LoVo (cell line): ENCODE results near the gene RBP3.

Experiments
- DNase-seq: peaks from one replicate; pipeline ENCODE4 v3.0.0-alpha.2; 2016; ENCODE audit warnings: low spot score

Gene RBP3

DNA sequence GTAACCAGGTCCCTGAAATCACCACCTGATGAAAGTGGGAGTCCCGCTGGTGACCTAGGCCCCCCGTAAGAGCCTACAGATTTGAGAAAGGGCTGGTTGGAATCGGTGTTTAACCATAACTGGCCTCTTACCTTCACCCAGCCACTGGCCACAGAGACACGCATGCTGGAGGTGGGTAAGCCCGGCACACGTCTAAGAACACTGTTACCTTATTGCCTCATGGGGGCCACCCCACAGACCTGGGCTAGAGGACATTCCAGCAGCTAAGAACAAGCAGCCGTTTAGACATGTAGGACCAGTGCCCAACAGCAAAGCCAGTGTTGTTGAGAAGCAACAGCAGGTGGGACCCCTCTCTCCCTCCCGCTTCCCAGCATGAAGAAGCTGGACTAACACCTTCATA lies 28.4 kb upstream of the RBP3 start:
- no peak for DNase-seq

DNA sequence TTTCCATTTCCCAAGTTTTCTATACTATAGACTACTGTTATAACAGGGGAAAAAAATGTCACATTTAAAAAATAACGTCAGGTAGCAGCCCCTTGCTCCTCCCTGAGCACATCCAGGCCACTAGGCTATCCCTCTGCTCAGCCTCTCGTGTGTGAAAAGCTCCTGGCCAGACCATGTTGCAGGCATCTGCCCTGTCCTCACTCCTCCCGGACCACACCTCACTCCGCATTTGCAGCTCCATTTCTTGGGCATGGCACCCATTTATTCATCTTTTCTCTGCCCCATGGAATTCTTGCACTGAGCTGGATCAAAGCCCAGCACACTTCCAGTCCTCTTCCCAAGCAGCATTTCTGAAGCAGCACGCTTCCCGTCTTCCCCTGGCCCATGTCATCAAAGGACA lies 27.4 kb upstream of the RBP3 start:
- DNase-seq, result no peak

DNA sequence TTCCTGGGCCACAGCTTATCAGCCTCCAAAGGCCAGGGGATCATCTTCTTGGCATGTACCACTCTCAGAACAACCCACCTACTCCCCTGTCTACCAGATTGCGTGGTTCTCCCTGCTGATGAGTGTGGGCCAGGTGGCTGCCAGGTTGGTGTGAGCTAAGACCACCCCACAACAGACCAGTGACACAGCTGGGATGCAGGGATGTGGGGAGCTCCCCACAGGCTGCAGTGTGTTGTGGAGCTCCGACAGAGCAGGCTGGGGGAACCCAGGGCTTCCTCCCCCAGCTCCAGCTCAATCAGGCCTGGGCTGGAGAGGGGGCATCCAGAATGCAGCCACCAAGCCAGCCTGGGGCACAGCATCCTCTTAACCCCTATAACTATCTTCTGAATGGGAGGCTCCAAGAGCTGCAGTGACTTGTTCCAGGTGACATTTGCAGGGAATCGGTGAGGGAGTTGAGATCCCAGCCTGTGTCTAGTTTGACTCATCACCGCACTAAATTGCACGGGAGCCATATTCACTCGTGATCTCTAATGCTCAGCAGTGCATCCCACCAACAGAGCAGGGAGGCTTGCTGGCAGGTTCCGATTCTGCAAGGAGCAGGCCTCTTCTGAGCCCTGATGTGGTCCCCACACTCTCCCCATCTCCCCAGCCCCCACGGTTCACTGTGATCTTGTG lies 26.5 kb upstream of the RBP3 start:
- DNase-seq, result no peak

DNA sequence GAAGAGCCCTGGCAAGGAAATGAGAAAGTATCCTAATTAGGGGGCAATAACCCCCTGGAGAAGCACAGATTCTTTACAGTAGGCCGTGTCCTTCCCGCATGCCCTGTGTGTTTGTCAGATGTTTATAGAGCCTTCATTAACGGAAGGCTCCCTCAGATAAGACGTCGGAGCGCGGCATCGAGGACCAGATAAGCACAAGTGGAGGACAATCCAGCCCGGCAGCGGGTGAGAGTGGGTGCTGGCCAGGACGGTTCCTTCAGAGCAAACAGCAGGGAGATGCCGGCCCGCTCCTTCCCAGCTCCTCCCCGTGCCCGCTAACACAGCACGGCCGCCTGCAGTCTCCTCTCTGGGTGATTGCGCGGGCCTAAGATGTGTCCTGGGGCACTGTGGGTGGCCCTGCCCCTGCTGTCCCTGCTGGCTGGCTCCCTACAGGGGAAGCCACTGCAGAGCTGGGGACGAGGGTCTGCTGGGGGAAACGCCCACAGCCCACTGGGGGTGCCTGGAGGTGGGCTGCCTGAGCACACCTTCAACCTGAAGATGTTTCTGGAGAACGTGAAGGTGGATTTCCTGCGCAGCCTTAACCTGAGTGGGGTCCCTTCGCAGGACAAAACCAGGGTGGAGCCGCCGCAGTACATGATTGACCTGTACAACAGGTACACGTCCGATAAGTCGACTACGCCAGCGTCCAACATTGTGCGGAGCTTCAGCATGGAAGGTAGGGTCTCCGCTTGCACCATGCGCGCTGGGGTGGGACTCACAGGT lies 25.7 kb upstream of the RBP3 start, which contains the start of gene GDF2:
Gene GDF2 (plus strand): TSS at position 155 of the 762 bp plus-strand sequence. CDS start 215 bp downstream, at position 370.
- DNase-seq, result no peak

DNA sequence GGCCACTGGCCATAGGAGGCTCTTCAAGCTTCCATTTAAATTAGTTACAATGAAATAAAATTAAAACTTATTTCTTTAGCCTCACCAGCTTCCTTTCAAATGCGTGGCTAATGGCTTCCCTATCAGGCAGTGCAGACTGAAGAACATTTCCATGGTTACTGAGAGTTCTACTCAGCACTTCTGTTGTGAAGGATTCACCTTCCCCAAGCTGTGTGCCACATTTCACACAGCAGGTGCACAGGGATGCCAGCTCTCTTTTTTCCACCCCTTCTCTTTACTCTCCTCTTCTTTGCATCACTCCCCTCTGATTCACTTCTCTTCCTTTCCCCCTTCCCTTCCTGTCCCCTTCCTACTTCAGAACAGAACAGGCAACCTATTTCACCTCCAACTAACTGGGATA lies 25.1 kb upstream of the RBP3 start:
- no peak for DNase-seq

DNA sequence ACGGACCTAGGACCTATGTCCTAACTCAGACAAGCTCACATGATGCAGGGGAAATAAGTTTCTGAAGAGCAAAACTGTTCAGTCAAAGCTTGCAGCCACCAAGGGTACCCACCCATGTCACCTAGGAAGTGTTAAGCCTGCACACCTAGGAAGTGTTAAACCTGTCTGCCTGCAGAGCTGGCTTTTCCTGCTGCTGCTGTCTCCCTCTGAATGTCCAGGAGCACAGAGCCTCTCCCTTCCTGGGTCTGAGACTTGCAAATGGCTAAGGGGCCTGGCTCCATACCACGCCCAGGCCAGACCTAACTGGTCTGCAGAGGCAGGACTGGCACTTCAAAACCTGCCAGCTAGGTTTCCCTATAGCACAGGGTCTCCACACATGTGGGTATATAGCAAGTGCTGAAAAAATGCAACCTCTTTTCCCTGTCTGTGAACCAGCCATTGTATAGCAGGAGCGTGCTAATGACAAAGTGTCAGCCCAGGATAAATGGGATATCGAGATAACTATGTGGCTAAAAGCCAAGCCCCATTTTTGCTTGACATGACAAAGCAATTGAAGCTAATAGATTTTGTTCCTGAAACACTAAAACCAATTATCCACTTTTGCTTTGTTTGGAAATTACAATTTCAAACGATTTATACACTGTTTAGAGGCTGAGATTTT lies 24.4 kb upstream of the RBP3 start:
- DNase-seq, result no peak

DNA sequence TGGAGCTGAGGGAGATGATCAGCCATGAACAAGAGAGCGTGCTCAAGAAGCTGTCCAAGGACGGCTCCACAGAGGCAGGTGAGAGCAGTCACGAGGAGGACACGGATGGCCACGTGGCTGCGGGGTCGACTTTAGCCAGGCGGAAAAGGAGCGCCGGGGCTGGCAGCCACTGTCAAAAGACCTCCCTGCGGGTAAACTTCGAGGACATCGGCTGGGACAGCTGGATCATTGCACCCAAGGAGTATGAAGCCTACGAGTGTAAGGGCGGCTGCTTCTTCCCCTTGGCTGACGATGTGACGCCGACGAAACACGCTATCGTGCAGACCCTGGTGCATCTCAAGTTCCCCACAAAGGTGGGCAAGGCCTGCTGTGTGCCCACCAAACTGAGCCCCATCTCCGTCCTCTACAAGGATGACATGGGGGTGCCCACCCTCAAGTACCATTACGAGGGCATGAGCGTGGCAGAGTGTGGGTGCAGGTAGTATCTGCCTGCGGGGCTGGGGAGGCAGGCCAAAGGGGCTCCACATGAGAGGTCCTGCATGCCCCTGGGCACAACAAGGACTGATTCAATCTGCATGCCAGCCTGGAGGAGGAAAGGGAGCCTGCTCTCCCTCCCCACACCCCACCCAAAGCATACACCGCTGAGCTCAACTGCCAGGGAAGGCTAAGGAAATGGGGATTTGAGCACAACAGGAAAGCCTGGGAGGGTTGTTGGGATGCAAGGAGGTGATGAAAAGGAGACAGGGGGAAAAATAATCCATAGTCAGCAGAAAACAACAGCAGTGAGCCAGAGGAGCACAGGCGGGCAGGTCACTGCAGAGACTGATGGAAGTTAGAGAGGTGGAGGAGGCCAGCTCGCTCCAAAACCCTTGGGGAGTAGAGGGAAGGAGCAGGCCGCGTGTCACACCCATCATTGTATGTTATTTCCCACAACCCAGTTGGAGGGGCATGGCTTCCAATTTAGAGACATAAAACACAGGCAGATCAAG lies 22.6 kb upstream of the RBP3 start:
- no peak for DNase-seq

DNA sequence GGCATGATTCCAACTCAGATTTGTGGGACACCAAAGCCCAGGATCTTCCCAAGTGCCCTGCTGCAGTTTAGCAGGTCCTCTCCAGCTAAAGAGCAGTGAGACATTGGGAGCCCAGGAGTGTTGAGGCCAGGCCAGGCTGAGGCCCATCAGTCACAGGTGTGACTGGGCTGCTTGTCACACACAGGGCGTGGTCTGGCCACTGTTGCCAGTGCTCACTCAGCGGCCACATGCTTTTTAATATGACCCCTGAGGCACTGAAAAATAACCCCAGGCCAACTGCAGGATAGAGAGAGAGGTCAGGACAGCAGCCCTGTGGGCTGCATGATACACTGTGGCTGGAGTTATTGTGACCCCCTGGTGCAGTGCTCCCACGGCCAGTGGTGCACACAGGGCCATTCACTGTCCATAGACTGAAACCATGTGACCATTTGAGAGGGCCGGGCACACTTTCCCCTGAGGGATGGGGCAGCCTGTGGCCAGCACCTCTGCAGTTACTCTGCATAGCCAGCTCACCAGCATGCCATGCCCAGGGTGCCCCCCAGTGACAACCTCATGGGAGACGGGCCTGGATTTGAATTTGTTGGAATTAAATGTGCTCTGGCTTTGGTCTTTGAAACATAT lies 21.7 kb upstream of the RBP3 start:
- DNase-seq, result peak; percentile 10

DNA sequence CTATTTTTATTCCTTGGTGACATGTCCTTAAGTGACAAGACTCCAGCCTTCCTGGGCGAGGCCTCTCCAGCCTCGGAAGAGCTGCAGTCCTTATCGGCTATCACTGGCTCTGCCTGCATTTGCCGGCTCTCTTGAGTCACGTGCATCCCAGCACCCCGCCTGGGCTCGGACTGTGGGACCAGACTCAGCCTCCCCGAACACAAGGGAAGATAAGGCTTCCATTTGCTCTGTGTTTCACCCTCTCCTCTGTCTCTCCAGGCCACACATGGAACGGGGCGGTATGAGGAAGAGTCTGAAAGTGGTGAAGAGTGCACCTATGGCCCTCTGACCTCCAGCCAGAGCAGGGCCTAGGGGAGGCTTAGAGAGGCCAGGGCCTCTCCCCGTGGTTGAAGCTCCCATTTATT lies 21.2 kb upstream of the RBP3 start:
- no peak for DNase-seq

DNA sequence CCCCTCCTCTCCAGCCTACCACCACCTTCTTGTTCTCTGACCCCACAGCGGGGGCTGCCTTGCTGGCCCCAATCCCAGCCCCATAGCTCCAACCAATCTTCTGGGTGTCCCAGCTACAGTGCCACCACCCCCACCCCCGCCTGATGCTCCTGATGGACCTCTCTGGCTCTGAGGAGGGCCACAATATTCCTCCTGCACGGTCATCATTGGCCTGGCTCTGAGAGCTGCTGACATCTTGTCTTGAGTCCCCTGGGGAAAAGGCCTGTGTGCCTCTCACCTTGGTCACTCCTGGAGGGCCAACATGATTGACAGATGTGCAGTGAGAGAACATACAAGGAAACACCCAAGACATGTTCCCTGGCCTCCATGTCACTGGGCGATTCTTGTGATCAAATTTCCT lies 18.3 kb upstream of the RBP3 start:
- DNase-seq, result no peak

DNA sequence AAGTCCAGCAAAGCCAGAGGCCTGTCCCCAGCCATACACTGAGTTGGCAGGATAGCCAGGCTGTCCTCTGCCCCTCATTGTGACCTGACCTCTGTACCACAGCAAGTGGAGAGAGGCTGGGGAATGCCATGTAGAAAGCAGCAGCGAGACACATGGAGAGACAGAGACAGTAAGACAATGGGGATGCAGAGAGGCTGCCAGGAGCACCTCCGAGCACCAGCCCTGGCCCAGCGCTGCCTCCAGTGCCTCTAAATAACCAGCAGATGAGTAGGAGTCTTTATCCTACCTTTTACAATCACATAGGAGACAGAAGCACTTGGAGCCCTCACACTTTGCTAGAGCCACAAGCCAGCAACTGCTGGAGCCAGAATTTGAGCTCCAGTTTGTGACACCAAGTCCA lies 17.8 kb upstream of the RBP3 start:
- no peak for DNase-seq

DNA sequence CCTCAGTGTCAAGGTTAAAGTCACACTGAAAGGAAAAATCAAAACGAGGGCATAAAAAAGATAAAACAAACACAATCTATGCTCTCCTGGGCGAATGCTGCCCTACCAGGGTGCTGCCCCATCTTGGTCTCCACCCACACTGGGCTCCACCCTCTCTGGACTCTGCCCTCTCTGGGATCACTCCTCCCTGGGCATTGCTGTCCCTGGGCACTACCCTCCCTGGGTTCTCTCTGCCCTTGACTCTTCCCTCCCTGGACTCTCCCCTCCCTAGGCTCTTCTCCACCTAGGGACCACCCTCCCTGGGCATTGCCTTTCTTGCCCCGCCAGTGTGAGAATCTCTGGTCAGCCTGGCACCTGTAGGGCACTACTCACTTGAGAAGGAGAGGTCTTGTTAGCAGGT lies 17.4 kb upstream of the RBP3 start:
- DNase-seq, result peak; percentile 56

DNA sequence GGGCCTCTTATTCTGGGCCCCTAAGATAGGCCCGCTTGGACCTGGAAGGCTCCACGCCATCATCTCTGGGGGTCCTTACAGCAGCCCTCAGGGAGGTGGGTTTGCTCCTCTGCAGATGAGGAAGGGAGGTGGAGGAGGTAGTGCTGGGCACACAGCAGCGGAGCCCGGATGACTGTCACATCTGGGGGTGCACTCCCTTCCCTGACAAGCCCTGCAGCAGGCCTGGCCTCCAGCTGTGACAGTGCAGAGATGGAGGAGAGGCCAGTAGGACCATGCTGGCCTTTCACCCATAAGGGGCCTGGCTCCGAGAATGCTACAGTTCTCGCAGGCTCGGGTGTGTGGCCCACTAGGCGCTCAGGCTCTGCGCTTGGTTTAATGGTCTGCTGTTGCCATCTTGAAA lies 16.7 kb upstream of the RBP3 start:
- no peak for DNase-seq

DNA sequence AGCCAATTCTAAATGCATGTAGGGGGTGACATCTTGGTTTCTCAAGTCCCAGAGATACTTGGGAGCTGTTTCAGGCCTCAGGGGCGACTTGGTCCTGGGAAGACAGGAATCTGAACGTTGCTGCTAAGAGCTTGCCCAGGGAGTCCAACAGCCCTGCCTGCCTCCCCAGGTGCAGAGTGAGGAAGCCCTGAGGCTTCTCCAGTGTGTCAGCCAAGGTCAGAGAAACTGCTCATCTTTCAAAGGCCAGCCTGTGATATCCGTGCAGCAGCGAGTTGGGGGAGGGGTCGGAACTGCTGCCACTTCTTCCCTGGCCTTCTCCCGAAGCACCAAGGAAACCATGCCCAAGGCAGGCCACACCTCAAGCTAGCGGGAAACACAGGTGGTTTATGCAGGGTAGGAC lies 16.2 kb upstream of the RBP3 start:
- DNase-seq, result no peak

DNA sequence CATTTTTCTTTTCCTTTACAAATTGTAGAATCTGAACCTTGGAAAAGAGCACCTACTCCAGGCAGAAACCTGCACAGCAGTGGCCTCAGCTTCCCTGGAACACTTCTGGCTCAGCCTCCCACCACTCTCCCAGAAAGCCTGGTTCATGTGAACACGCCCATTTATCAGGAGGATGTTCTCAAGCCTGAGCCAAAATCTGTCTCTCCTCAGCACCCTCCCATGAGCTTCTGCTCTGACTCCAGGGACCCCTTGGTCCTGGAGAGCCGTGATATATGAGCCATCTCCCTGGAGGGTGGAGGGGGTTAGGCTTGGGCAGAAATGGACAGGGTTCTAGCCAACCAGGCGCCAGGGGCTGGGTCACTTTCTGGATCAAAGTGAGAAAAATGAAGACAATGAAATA lies 15.8 kb upstream of the RBP3 start:
- DNase-seq, result no peak

DNA sequence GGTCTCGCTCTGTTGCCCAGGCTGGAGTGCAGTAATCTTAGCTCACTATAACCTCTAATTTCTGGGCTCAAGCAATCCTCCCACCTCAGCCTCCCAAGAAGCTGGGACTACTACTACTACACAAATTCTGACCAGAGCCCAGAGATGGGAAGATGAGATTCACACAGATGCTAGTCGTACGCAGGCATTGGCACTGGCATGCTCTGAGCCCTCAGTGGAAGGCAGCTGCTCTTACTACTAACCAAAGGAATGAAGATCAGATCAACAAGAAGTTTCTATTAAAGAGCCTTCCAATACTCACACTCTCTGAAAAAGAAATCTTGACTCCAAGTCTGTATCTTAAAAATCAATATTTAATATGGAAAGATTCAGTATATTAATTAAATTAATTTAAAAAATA lies 15.2 kb upstream of the RBP3 start:
- DNase-seq, result no peak

DNA sequence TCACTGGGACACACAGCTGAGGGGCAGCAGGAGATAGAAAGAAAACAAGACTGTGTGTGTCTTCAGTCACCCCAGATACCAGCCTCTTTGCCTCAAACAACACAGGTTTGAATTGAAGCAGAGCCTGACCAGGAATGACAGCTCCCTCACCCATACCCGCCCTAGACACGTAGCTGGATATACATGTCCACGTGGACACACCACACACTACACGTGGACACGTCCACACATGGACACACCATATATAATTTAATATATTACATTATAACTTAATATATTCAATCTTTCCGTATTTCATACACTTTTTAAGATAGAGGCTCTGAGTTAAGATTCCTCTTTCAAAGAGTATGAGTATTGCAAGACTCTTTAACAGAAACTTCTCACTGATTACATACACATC lies 14.6 kb upstream of the RBP3 start:
- no peak for DNase-seq

DNA sequence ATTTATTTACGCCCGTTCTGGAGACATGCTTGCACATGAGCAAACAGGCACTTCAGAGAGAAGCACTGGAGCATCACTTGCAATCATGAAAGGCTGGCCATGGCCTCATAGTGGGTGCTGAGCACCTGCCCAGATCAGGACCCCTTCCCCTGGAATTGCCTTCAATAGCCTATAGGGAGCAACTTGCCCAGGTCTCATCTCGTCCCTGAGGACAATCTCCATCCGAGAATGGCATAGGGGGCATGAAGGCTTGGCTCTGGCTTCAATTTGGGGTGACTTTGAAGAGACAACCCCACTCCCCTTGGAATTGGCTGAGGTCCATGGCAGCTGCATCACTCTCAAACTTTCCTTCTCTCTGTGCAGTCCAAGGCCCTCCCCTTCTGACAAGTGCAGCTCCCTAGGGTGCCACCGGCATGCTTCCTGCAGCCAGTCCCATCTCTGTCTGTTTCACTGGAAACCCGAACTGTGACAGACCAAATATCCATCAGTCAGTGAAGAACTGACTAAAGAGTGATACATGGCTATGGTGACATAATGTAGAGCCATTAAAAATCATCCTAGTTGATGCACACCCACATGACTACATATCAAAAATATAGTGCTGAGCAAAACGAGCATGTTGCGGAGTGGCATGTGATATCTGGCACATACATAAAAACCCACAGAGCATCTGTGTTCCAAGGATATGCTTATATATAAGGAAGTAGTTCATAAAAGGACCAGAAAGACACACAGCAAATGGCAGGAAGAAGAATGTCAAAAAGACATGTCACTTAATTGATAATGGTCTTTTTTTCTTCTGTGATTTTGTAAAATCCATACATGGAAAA lies 13.5 kb upstream of the RBP3 start:
- DNase-seq, result no peak

DNA sequence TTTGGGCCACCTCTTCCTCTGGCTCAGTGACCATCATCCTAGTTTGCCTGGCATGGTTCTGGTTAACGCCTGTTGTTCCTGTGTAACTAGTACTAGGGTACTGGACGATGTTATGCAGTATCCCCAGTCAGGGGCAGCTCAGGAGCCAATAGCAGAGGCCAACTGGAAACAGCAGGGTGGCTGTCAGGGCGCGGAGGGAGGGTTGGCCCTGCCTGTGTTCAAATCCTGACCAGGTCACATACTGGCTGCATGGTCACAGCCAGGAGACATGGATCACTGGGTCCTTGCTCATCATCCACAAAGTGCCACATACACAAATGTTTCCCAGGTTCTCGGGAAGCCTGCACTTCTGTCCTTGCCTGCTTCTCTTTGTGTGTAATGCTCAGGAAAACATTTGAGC lies 12.3 kb upstream of the RBP3 start:
- no peak for DNase-seq

DNA sequence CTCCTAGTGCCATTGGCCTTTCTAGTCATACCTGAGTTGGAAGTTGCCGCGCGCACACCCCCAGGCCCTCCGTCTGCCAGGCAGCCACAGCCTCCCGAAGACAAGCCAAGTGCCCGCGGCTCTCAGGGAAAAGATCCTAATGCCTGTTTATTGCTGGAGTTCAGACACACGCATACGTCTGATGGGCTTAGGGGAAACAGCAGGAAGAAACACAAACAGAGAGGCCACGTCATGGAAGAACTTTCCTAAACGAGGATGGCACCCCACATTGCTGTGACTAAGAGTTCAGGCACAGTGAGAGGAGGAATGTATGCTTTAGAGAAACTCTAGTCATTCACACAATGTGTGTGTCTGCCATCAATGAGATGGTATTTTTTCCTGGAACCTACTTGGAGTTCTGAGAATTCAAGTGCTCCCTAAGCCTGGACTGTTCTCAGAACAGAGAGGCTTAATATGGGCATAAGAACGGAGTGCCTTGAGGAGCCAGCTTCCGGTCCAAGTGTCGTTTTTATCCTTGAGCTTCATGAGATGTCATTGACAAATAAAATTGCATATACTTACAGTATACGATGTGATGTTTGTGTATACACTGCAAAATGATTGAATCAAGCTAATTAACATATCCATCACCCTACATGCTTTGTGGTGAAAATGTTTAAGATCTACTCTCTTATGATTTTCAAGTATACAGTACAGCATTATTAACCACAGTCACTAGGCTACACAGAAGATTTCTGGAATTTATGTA lies 11.6 kb upstream of the RBP3 start:
- no peak for DNase-seq
